Thyroid gland (tissue), 4 donors: Measurements from ENCODE around the gene SPDYE9. TPM values are rescaled to one million over a fixed set of nuclear protein-coding genes. Genes with fewer than 3 reads are reported as not detected.
"Not testable (repeated sequence)": the region's sequence is repeated elsewhere in the genome, so short reads cannot be mapped to it uniquely, and the experiment has no call there.

Experiments used
- DNase-seq, 2 donors: peaks; one replicate each; pipeline ENCODE4 v3.0.0-alpha.2; 2019
- H3K27ac ChIP-seq, 3 donors: fragments of 200-600 bp; sonication (generic); 1 replicate in 2 of 3; 2 replicates in 1 of 3; pipeline ENCODE4 v1.5.1; 2016 to 2019; ENCODE audit warnings: mild to moderate bottlenecking in 1 of 3, moderate library complexity in 1 of 3
- H3K27me3 ChIP-seq: fragments of 200-600 bp; sonication (generic); one replicate; pipeline ENCODE4 v1.5.1; 2019
- H3K36me3 ChIP-seq, 2 donors: fragments of 200-600 bp; sonication (generic); one replicate each; pipeline ENCODE4 v1.5.1; 2016 to 2019
- H3K4me1 ChIP-seq, 2 donors: fragments of 200-600 bp; sonication (generic); one replicate each; pipeline ENCODE4 v1.5.1; 2017 to 2019
- H3K4me3 ChIP-seq, 3 donors: fragments of 200-600 bp; sonication (generic); replicated peaks in 1 of 3; 1 replicate in 2 of 3; 2 replicates in 1 of 3; pipeline ENCODE4 v1.5.1; 2016; ENCODE audit warnings: mild to moderate bottlenecking in 1 of 3
- H3K9me3 ChIP-seq: fragments of 200-600 bp; sonication (generic); one replicate; pipeline ENCODE4 v1.5.1; 2017
- WGBS, 2 donors: methylation state at CpG; one replicate each; pipeline ENCODE4 v1.1.5; 2017; 5-methylcytosine and 5-hydroxymethylcytosine counted together
- intact Hi-C: fragments of 100-400 bp; cut with DNase I; formaldehyde crosslinking; loops from one replicate; pipeline ENCODE4 v1.15.1; 2023
- small RNA-seq: library from RNA; depleted of rRNA; stranded (forward); fragments of <200 nt; gene quantifications from one replicate; pipeline ENCODE3, GENCODE V24; 2016
- total RNA-seq, 4 donors: library from RNA; depleted of rRNA; stranded (reverse); fragments of >200 nt; gene quantifications; one replicate each; pipeline ENCODE4 v1.2.3, GENCODE V29; 2016

The SPDYE9 gene
- not detected for total RNA-seq

GRCh38 chr7:73085938-73086337, at the start of gene SPDYE9:
Gene SPDYE9 (minus strand): TSS chr7:73086038. CDS start chr7:73084238, 1,800 bp downstream.
- H3K9me3 ChIP-seq, H3K27ac ChIP-seq, H3K4me3 ChIP-seq, H3K36me3 ChIP-seq, H3K27me3 ChIP-seq, intact Hi-C loops, H3K4me1 ChIP-seq, DNase-seq: not testable (repeated sequence)
- no CpG with 5 or more reads among the region's 8 CpGs for WGBS, 2 donors

GRCh38 chr7:73134866-73135265, 49.0 kb upstream of the SPDYE9 start:
- H3K27ac ChIP-seq, H3K4me1 ChIP-seq, H3K27me3 ChIP-seq, H3K4me3 ChIP-seq, DNase-seq, H3K9me3 ChIP-seq, H3K36me3 ChIP-seq, intact Hi-C loops: not testable (repeated sequence)
- no CpG with 5 or more reads among the region's 2 CpGs for WGBS, 2 donors

DNA sequence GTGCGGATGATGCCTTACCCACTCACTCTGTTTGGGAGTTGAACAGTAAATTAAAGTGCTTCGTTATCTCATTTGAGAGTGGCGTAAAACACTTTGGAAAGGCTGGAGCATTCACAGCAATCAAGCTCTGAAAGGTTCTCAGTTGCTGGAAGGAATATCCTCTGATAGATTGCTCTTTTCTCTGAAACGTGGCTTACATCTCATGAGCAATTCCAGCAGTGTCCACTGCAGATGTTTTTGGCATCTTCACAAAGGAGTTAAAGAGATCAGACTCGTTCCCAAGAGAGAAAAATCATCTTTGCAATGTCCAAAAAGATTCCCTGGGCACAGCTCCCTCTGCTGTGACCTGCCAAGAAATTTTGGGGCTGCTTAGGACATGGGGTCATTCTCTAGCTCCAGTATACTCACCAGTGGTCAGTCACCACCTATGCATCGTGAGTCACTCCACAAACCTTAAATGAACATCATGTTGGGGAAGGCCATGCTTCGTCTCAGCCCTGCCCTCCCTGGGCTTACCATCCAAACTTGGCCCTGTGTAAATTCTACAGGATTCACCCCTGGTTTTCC, 46.9 kb upstream of the SPDYE9 start:
- H3K36me3 ChIP-seq, H3K4me1 ChIP-seq, H3K9me3 ChIP-seq, intact Hi-C loops, H3K27me3 ChIP-seq, DNase-seq, H3K27ac ChIP-seq, H3K4me3 ChIP-seq: not testable (repeated sequence)
- WGBS, 2 donors: 100% methylated on average over 2 of the region's 7 CpGs

GRCh38 chr7:73130612-73131011, 44.8 kb upstream of the SPDYE9 start:
- H3K27me3 ChIP-seq, H3K27ac ChIP-seq, H3K4me3 ChIP-seq, H3K4me1 ChIP-seq, H3K36me3 ChIP-seq, intact Hi-C loops, DNase-seq, H3K9me3 ChIP-seq: not testable (repeated sequence)
- WGBS, 2 donors: no CpG with 5 or more reads among the region's 2 CpGs

GRCh38 chr7:73124126-73124525, 38.3 kb upstream of the SPDYE9 start:
- H3K27me3 ChIP-seq, intact Hi-C loops: not testable (repeated sequence)
- no CpG with 5 or more reads among the region's 1 CpG for WGBS, 2 donors

GRCh38 chr7:73122778-73123447, 37.1 kb upstream of the SPDYE9 start:
- not testable (repeated sequence) for DNase-seq, H3K36me3 ChIP-seq
- 100% methylated on average over 1 of the region's 4 CpGs; no CpG with 5 or more reads in 1 of the 2 donors for WGBS, 2 donors

More at GRCh38 chr7:73124126-73124525, 38.3 kb upstream of the SPDYE9 start:
- H3K4me1 ChIP-seq, H3K9me3 ChIP-seq, H3K4me3 ChIP-seq, H3K36me3 ChIP-seq, H3K27ac ChIP-seq, DNase-seq: not testable (repeated sequence)

GRCh38 chr7:73118155-73118554, 32.3 kb upstream of the SPDYE9 start:
- H3K9me3 ChIP-seq, H3K4me1 ChIP-seq, H3K27me3 ChIP-seq, DNase-seq, H3K27ac ChIP-seq, H3K4me3 ChIP-seq, intact Hi-C loops, H3K36me3 ChIP-seq: not testable (repeated sequence)
- no CpG with 5 or more reads among the region's 1 CpG for WGBS, 2 donors

More at GRCh38 chr7:73122778-73123447, 37.1 kb upstream of the SPDYE9 start:
- H3K4me3 ChIP-seq, H3K27me3 ChIP-seq, H3K9me3 ChIP-seq, intact Hi-C loops, H3K27ac ChIP-seq, H3K4me1 ChIP-seq: not testable (repeated sequence)

DNA sequence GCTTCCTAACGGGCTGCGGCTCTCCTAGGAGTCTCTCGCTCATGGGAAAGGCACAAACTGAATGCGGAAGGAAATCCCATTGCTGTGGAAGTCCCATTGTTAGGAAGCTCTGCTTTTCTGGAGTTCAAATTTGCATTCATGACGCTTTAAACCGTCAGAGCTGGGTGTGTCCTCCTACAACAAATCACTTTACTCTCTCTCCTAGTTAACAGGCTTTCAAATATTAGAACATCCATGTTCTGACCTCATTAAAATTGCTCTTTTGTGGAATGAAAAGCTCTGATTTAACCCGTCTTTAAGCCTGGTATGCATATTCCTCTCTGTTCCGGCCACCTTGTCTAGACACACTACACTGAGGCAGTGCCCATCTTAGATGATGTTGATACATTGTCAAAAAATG, 28.0 kb downstream of the SPDYE9 start, which contains the start of gene SPDYE11:
SPDYE11 (minus strand) TSS at position 101 of the 400 bp plus-strand sequence. CDS start 1,800 bp downstream, outside the sequence.
- whole genome bisulfite sequencing, 2 donors: no CpG with 5 or more reads among the region's 8 CpGs
- intact Hi-C loops, H3K4me1 ChIP-seq, H3K4me3 ChIP-seq, H3K9me3 ChIP-seq, H3K27me3 ChIP-seq, H3K27ac ChIP-seq, H3K36me3 ChIP-seq, DNase-seq: not testable (repeated sequence)

DNA sequence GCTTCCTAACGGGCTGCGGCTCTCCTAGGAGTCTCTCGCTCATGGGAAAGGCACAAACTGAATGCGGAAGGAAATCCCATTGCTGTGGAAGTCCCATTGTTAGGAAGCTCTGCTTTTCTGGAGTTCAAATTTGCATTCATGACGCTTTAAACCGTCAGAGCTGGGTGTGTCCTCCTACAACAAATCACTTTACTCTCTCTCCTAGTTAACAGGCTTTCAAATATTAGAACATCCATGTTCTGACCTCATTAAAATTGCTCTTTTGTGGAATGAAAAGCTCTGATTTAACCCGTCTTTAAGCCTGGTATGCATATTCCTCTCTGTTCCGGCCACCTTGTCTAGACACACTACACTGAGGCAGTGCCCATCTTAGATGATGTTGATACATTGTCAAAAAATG, 56.2 kb downstream of the SPDYE9 start, which contains the start of gene SPDYE8:
SPDYE8 (minus strand) TSS at position 101 of the 400 bp plus-strand sequence. CDS start 1,800 bp downstream, outside the sequence.
- H3K9me3 ChIP-seq, H3K4me1 ChIP-seq, H3K36me3 ChIP-seq, intact Hi-C loops, DNase-seq, H3K27me3 ChIP-seq, H3K4me3 ChIP-seq, H3K27ac ChIP-seq: not testable (repeated sequence)
- no CpG with 5 or more reads among the region's 8 CpGs for WGBS, 2 donors

Small RNA genes within 50 kb of the gene (small RNA-seq; reads per million reads assigned to genes)
- gene RF00019: not detected

Other genes with a start within 250 kb of the SPDYE9 start
- gene POM121, start 160.9 kb downstream of the SPDYE9 start, total RNA-seq: 10 to 100 TPM; 14.1 to 28.6 (median 17.5) TPM
- gene TRIM74, start 116.6 kb downstream of the SPDYE9 start, total RNA-seq: 1 to 10 TPM in 2 of 4 donors, not detected in 2; 1.0 TPM
- gene SPDYE8, start 56.3 kb downstream of the SPDYE9 start, total RNA-seq: not detected
- gene SPDYE11, start 28.1 kb downstream of the SPDYE9 start, total RNA-seq: not detected
- gene NSUN5, start 222.8 kb upstream of the SPDYE9 start, total RNA-seq: 10 to 100 TPM; 18.2 to 36.7 (median 19.1) TPM
- 1 to 10 TPM in 3 of 4 donors, not detected in 1; 1.0 to 1.7 (median 1.5) TPM for gene TRIM50, start 242.0 kb upstream of the SPDYE9 start, total RNA-seq
- under 1 TPM in 1 of 4 donors, not detected in 3; 0.27 TPM for gene FKBP6, start 242.1 kb upstream of the SPDYE9 start, total RNA-seq